IMR-90 (cell line): ENCODE measurements around the gene ADGRL1.

Experiments
- CEBPB ChIP-seq: IDR thresholded peaks from 2 replicates; pipeline ENCODE4 v1.6.1; 2012; ENCODE audit warnings: low read depth, low read length, improper control_type of control experiment
- CHD1 ChIP-seq: IDR thresholded peaks from 2 replicates; pipeline ENCODE4 v1.6.1; 2012; ENCODE audit warnings: low read depth, low read length, improper control_type of control experiment
- CTCF ChIP-seq: conservative IDR thresholded peaks from 2 replicates; pipeline ENCODE4 v1.5.1; 2012; ENCODE audit warnings: mild to moderate bottlenecking, low read depth, low read length, improper control_type of control experiment
- MAFK ChIP-seq: IDR thresholded peaks from 2 replicates; pipeline ENCODE4 v1.6.1; 2012; ENCODE audit warnings: low read depth, low read length, improper control_type of control experiment
- NFE2L2 ChIP-seq: fragments of 150-350 bp; IDR thresholded peaks from 2 replicates; pipeline ENCODE4 v1.6.1; 2016; ENCODE audit warnings: low read depth, mild to moderate bottlenecking, low read length
- POLR2A ChIP-seq: IDR thresholded peaks from 2 replicates; pipeline ENCODE4 v1.6.1; 2012; ENCODE audit warnings: mild to moderate bottlenecking, low read depth, low read length
- RAD21 ChIP-seq: IDR thresholded peaks from 2 replicates; pipeline ENCODE4 v1.6.1; 2012; ENCODE audit warnings: low read length, improper control_type of control experiment
- RFX5 ChIP-seq: IDR thresholded peaks from 2 replicates; pipeline ENCODE4 v1.8.0; 2012; ENCODE audit warnings: low read depth, mild to moderate bottlenecking, low read length, moderate library complexity
- SMC3 ChIP-seq: fragments of 150-350 bp; IDR thresholded peaks from 2 replicates; pipeline ENCODE4 v1.6.1; 2016; ENCODE audit warnings: low read depth, mild to moderate bottlenecking, antibody characterized with exemption, low read length, moderate library complexity
- TF ChIP-seq, protein P1 (sequence below): fragments of 150-350 bp; IDR thresholded peaks from 2 replicates; pipeline ENCODE4 v1.6.1; 2017; ENCODE audit warnings: mild to moderate bottlenecking, antibody characterized with exemption, low read length, low read depth

DNA sequence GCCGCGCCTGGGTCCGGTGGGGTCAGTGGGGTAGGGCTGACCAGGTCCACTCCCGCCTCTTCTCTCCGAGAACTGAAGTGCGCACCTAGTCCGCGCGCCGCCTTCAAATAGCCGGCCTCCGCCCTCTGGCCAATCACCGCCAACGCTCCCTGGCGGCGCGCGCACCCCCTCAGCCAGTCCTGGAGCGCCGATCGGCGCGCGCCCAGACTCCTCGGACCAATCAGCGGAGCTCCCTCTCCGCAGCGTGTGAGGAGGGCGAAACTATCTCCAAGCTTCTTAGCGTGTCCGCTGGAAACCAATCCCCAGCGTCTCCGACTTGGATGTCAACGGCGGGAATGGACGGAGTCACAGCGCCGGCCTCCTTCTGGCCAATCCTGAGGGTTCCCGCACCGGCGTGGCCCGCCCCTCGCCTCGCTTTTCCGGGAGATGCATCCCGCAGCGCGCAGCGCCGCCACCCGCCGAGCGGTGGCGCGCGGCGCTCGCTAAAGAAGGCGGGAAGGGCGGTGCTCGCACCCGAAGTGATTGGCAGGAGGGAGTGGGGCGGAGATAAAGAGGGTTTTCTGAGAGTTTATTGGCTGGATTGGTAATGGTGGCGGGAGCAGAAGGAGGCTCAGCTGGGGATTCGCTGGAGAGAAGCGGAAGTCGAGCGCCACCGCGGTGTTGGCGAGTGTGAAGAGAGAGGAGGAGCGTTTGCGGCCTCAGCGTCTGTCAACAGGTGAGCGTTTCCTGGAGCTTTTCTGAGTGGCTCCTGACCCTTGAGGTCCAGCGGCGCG, 69.3 kb downstream of the ADGRL1 start, which contains the start of gene ASF1B:
- TF ChIP-seq CTCF (peak; percentile 98), SMC3 (peak; percentile 70), POLR2A (peak; percentile 80), RFX5 (no peak), RAD21 (peak; percentile 87), NFE2L2 (no peak), CHD1 (no peak; the same call in 1 of the 2 replicates), MAFK (no peak), CEBPB (no peak)
- TF ChIP-seq, protein P1, sequence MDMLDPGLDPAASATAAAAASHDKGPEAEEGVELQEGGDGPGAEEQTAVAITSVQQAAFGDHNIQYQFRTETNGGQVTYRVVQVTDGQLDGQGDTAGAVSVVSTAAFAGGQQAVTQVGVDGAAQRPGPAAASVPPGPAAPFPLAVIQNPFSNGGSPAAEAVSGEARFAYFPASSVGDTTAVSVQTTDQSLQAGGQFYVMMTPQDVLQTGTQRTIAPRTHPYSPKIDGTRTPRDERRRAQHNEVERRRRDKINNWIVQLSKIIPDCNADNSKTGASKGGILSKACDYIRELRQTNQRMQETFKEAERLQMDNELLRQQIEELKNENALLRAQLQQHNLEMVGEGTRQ: peak; percentile 40; the same call in 1 of the 2 replicates
